Fibroblast of mammary gland (primary cell): ENCODE results near the gene PPY.

Experiments used
- DNase-seq: peaks from one replicate; pipeline ENCODE4 v3.0.0-alpha.2; 2010; ENCODE audit warnings: low read depth
- H3K4me3 ChIP-seq: 2 replicates; pipeline ENCODE4 v1.5.1; 2011; ENCODE audit warnings: low read depth, mild to moderate bottlenecking, low read length, moderate library complexity; ENCODE audit not compliant: control insufficient read depth
- CTCF ChIP-seq: conservative IDR thresholded peaks from 2 replicates; pipeline ENCODE4 v1.5.1; 2011; ENCODE audit warnings: low read depth, low read length, inconsistent platforms; ENCODE audit not compliant: control insufficient read depth, insufficient read depth

Gene PPY

GRCh38 chr17:43952724-43953666 is 10.7 kb upstream of the PPY start:
- no peak for DNase-seq
- TF ChIP-seq CTCF, result no peak
- H3K4me3 ChIP-seq, result no peak overlapping the region

GRCh38 chr17:43952351-43952723 is 10.1 kb upstream of the PPY start:
- DNase-seq, result no peak
- no peak for TF ChIP-seq CTCF
- H3K4me3 ChIP-seq, result no peak overlapping the region

- no peak for TF ChIP-seq CTCF
- DNase-seq, result no peak
Observed at GRCh38 chr17:43951750-43952149, 9.5 kb upstream of the PPY start.

GRCh38 chr17:43950554-43950953 is 8.3 kb upstream of the PPY start:
- DNase-seq, result no peak
- no peak overlapping the region for H3K4me3 ChIP-seq
- no peak for TF ChIP-seq CTCF

More at GRCh38 chr17:43951750-43952149, 9.5 kb upstream of the PPY start:
- no peak overlapping the region for H3K4me3 ChIP-seq

- no peak overlapping the region for H3K4me3 ChIP-seq
- no peak for TF ChIP-seq CTCF
- DNase-seq, result no peak
Observed at GRCh38 chr17:43949781-43950180, 7.5 kb upstream of the PPY start.

- TF ChIP-seq CTCF, result no peak
- H3K4me3 ChIP-seq, result no peak overlapping the region
- DNase-seq, result no peak
Observed at GRCh38 chr17:43946781-43947180, 4.5 kb upstream of the PPY start.
